ENCODE results near the gene ZNF205. TPM values are rescaled to one million over a fixed set of nuclear protein-coding genes. Genes with fewer than 3 reads are reported as not detected.
"Not testable (repeated sequence)": the region's sequence is repeated elsewhere in the genome, so short reads cannot be mapped to it uniquely, and the experiment has no call there.

ZNF205 gene
- total RNA-seq, 1 donor from 2014 or later = 14.2 TPM

GRCh38 chr16:3131755-3132377 lies 19.5 kb downstream of the ZNF205 start:
- DNase-seq (ENCODE audit: low spot score) = no peak

- no peak for DNase-seq (ENCODE audit: low spot score)
Measured at GRCh38 chr16:3133844-3134243, 21.5 kb downstream of the ZNF205 start.

GRCh38 chr16:3134338-3135125 lies 22.1 kb downstream of the ZNF205 start, which contains the start of gene ZNF213:
Gene ZNF213 (plus strand): TSS chr16:3135029. CDS start chr16:3137281, 2,252 bp downstream.
- DNase-seq (ENCODE audit: low spot score) = peak; percentile 97

- no peak for DNase-seq (ENCODE audit: low spot score)
Measured at GRCh38 chr16:3135126-3135715, 22.8 kb downstream of the ZNF205 start.

- DNase-seq (ENCODE audit: low spot score) = no peak
Measured at GRCh38 chr16:3137267-3137666, 24.9 kb downstream of the ZNF205 start.

GRCh38 chr16:3138342-3138741 lies 26.0 kb downstream of the ZNF205 start:
- DNase-seq (ENCODE audit: low spot score) = no peak

GRCh38 chr16:3138823-3139426 lies 26.5 kb downstream of the ZNF205 start:
- no peak for DNase-seq (ENCODE audit: low spot score)

- DNase-seq (ENCODE audit: low spot score) = not testable (repeated sequence)
Measured at GRCh38 chr16:3139561-3139960, 27.2 kb downstream of the ZNF205 start.

GRCh38 chr16:3140603-3141427 lies 28.4 kb downstream of the ZNF205 start:
- DNase-seq (ENCODE audit: low spot score) = no peak

- no peak for DNase-seq (ENCODE audit: low spot score)
Measured at GRCh38 chr16:3141781-3142311, 29.5 kb downstream of the ZNF205 start.

- no peak for DNase-seq (ENCODE audit: low spot score)
Measured at GRCh38 chr16:3142327-3142726, 29.9 kb downstream of the ZNF205 start.

- no peak for DNase-seq (ENCODE audit: low spot score)
Measured at GRCh38 chr16:3142770-3143169, 30.4 kb downstream of the ZNF205 start.

GRCh38 chr16:3143189-3143588 lies 30.8 kb downstream of the ZNF205 start:
- no peak for DNase-seq (ENCODE audit: low spot score)

- DNase-seq (ENCODE audit: low spot score) = no peak
Measured at GRCh38 chr16:3143598-3144320, 31.4 kb downstream of the ZNF205 start.

GRCh38 chr16:3144321-3144983 lies 32.1 kb downstream of the ZNF205 start:
- no peak for DNase-seq (ENCODE audit: low spot score)

GRCh38 chr16:3145151-3145550 lies 32.8 kb downstream of the ZNF205 start:
- DNase-seq (ENCODE audit: low spot score) = no peak

GRCh38 chr16:3145660-3146059 lies 33.3 kb downstream of the ZNF205 start:
- no peak for DNase-seq (ENCODE audit: low spot score)

- DNase-seq (ENCODE audit: low spot score) = no peak
Measured at GRCh38 chr16:3147046-3147756, 34.8 kb downstream of the ZNF205 start.

- no peak for DNase-seq (ENCODE audit: low spot score)
Measured at GRCh38 chr16:3147757-3148104, 35.3 kb downstream of the ZNF205 start.

Data from mucosa of gallbladder (tissue), 1 donor.